CD4-positive, alpha-beta memory T cell (primary cell): ENCODE data around the gene RASGRP2. TPM values are rescaled to one million over a fixed set of nuclear protein-coding genes. Genes with fewer than 3 reads are reported as not detected.
A peak's percentile ranks its signal among the peaks of the same experiment; 100 is the strongest.

Experiments
- CTCF ChIA-PET: fragments of 350-600 bp; sonication (Branson Sonifier 250); formaldehyde crosslinking; loops from one replicate; lab custom pipeline; 2021; ENCODE audit warnings: inconsistent platforms; ENCODE audit not compliant: partially characterized antibody; lab: Charles Lee
- POLR2A ChIA-PET: fragments of 350-600 bp; sonication (Branson Sonifier 250); formaldehyde crosslinking; loops from one replicate; lab custom pipeline; 2021; ENCODE audit not compliant: partially characterized antibody; lab: Charles Lee
- DNase-seq, 5 donors: peaks; one replicate each; pipeline versions ENCODE4 v3.0.0 to v3.0.0-alpha.2; 2020 to 2022; ENCODE audit warnings: mixed read lengths in 1 of 5
- H3K27ac ChIP-seq: one replicate; pipeline ENCODE4 v1.7.0; 2013; ENCODE audit warnings: low read depth, low read length
- H3K27me3 ChIP-seq: 2 replicates; pipeline ENCODE4 v1.7.0; 2013; ENCODE audit warnings: mild to moderate bottlenecking, low read length, moderate library complexity; ENCODE audit not compliant: insufficient read depth
- H3K36me3 ChIP-seq: 2 replicates; pipeline ENCODE4 v1.7.0; 2013; ENCODE audit warnings: mild to moderate bottlenecking, low read length, moderate library complexity; ENCODE audit not compliant: insufficient read depth
- H3K4me1 ChIP-seq: 2 replicates; pipeline ENCODE4 v1.7.0; 2013; ENCODE audit warnings: mild to moderate bottlenecking, low read length, moderate library complexity; ENCODE audit not compliant: insufficient read depth
- H3K4me3 ChIP-seq, 2 donors: one replicate each; pipeline ENCODE4 v1.7.0; 2013; ENCODE audit warnings: low read length in 2 of 2, mild to moderate bottlenecking in 1 of 2
- H3K9me3 ChIP-seq, 2 donors: one replicate each; pipeline ENCODE4 v1.7.0; 2013; ENCODE audit warnings: low read length in 2 of 2, control low read depth in 1 of 2; ENCODE audit not compliant: control insufficient read depth in 1 of 2
- H3K27ac Mint-ChIP-seq, 7 donors: one replicate each; pipeline ENCODE4 v1.8.0; 2020 to 2021; ENCODE audit warnings: mixed read lengths in 7 of 7, mild to moderate bottlenecking in 6 of 7, inconsistent platforms in 3 of 7, moderate library complexity in 3 of 7
- H3K27me3 Mint-ChIP-seq, 2 donors: one replicate each; pipeline ENCODE4 v1.8.0; 2020 to 2021; ENCODE audit warnings: mixed read lengths in 2 of 2
- H3K36me3 Mint-ChIP-seq, 2 donors: one replicate each; pipeline ENCODE4 v1.8.0; 2020 to 2021; ENCODE audit warnings: mixed read lengths in 2 of 2, inconsistent platforms in 1 of 2, mild to moderate bottlenecking in 1 of 2
- H3K4me1 Mint-ChIP-seq, 4 donors: one replicate each; pipeline ENCODE4 v1.8.0; 2020 to 2021; ENCODE audit warnings: mixed read lengths in 4 of 4, mild to moderate bottlenecking in 1 of 4
- H3K4me3 Mint-ChIP-seq, 8 donors: one replicate each; pipeline ENCODE4 v1.8.0; 2020 to 2021; ENCODE audit warnings: mixed read lengths in 8 of 8, mild to moderate bottlenecking in 7 of 8, moderate library complexity in 6 of 8, inconsistent platforms in 3 of 8
- H3K9me3 Mint-ChIP-seq, 8 donors: one replicate each; pipeline ENCODE4 v1.8.0; 2020 to 2021; ENCODE audit warnings: mixed read lengths in 8 of 8, mild to moderate bottlenecking in 5 of 8, inconsistent platforms in 3 of 8, moderate library complexity in 1 of 8
- intact Hi-C: fragments of 100-400 bp; cut with micrococcal nuclease; formaldehyde crosslinking; loops from one replicate; pipeline ENCODE4 v1.15.1; 2023
- polyA plus RNA-seq, 2 donors: library from polyadenylated mRNA; unstranded; fragments of 300-500 nt; fragmentation: Illumina TruSeq; gene quantifications; one replicate each; pipeline ENCODE4 v1.2.3, GENCODE V29; 2021
- total RNA-seq, 2 experiments: library from RNA; stranded (reverse); gene quantifications; one replicate each; pipeline ENCODE4 v1.2.3, GENCODE V29; 2021

Gene RASGRP2
- total and polyA plus RNA-seq, 4 experiments from 2014 or later, result 177 to 463 (median 324) TPM

DNA sequence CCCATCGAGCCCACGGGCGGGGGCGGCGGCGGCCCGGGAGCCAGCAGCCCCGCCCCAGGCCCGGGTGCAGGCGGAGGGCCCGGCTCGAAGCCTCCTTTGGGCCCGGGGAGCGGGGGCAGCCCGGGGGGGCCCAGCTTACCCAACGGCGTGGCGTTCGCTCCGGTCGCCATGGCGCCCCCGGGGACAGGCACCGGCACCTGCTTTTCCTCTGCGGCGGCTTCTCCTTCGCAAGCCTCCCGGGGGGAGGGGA lies 34.2 kb upstream of the RASGRP2 start:
- Mint-ChIP-seq H3K27ac (peak overlapping the region; percentile 98 to 100 (median 98)), H3K36me3 (peaks cover 43 to 51% of the 10 kb centered on the region in 2 donors), H3K27me3 (peaks cover 0 to 4% of the 10 kb centered on the region in 2 donors), H3K4me3 (peak overlapping the region in 7 of 8 donors; percentile 86 to 92 (median 88)), H3K4me1 (peaks cover 46 to 76% (median 60%) of the 10 kb centered on the region in 4 donors), H3K9me3 (peaks cover 0 to 10% (median 0%) of the 10 kb centered on the region in 8 donors)
- Histone ChIP-seq H3K4me3 (peak overlapping the region in 1 of 2 donors; percentile 44), H3K27ac (peak overlapping the region; percentile 98), H3K27me3 (no peaks in the 10 kb centered on the region), H3K36me3 (peaks cover 42% of the 10 kb centered on the region), H3K4me1 (peaks cover 63% of the 10 kb centered on the region), H3K9me3 (no peaks in the 10 kb centered on the region)
- ChIA-PET CTCF (interaction anchor here (0.6 to 2.3 kb wide), 12 partner anchors 9 to 506 kb away, joined by 3 to 20 read pairs (median 4); partner anchors contain the start of genes CDC42BPG and RASGRP2), POLR2A (interaction anchor here (0.9 to 33.1 kb wide), 43 partner anchors 8 to 1937 kb away, joined by 3 to 1500 read pairs (median 7); partner anchors contain the start of genes CDC42BPG, EHD1, FAU and FOSL1)
- no peak for DNase-seq
- intact Hi-C loops, result loop anchor here (1.0 to 10.0 kb wide), 5 partner anchors 32 to 533 kb away; partner anchors contain the start of genes CDC42BPG, CDCA5, FKBP2 and MEN1

GRCh38 chr11:64777449-64778222 lies 33.7 kb upstream of the RASGRP2 start:
- peak overlapping the region; percentile 93 to 98 (median 95) for H3K27ac Mint-ChIP-seq
- intact Hi-C loops, result loop anchor here (1.0 to 10.0 kb wide), 6 partner anchors 15 to 533 kb away; partner anchors contain the start of genes CDC42BPG, CDCA5, FKBP2 and MEN1
- Histone ChIP-seq H3K9me3 (no peaks in the 10 kb centered on the region), H3K36me3 (peaks cover 47% of the 10 kb centered on the region), H3K27ac (peak overlapping the region; percentile 98), H3K4me3 (peak overlapping the region; percentile 94 to 98), H3K4me1 (peaks cover 68% of the 10 kb centered on the region), H3K27me3 (no peaks in the 10 kb centered on the region)
- peaks cover 52 to 81% (median 64%) of the 10 kb centered on the region in 4 donors for H3K4me1 Mint-ChIP-seq
- ChIA-PET CTCF (interaction anchor here (1.5 to 4.1 kb wide), 5 partner anchors 10 to 89 kb away, joined by 3 to 37 read pairs (median 4); partner anchors contain the start of genes PYGM and RASGRP2), POLR2A (interaction anchor here (0.7 to 33.1 kb wide), 28 partner anchors 9 to 1082 kb away, joined by 3 to 1500 read pairs (median 10); partner anchors contain the start of genes ARL2, CDC42BPG, EHD1 and FAU)
- DNase-seq, result peak; percentile 78 to 86 (median 85)
- peaks cover 0 to 4% of the 10 kb centered on the region in 2 donors for H3K27me3 Mint-ChIP-seq
- peaks cover 0 to 10% (median 0%) of the 10 kb centered on the region in 8 donors for H3K9me3 Mint-ChIP-seq
- H3K4me3 Mint-ChIP-seq, result peak overlapping the region; percentile 89 to 96 (median 94)
- H3K36me3 Mint-ChIP-seq, result peaks cover 48 to 56% of the 10 kb centered on the region in 2 donors

GRCh38 chr11:64776875-64777274 lies 32.9 kb upstream of the RASGRP2 start:
- POLR2A ChIA-PET, result interaction anchor here (0.6 to 33.1 kb wide), 10 partner anchors 12 to 798 kb away, joined by 3 to 1500 read pairs (median 11); partner anchors contain the start of genes ARL2, MAP4K2, MEN1 and PPP2R5B
- Histone ChIP-seq H3K27me3 (no peaks in the 10 kb centered on the region), H3K9me3 (no peaks in the 10 kb centered on the region), H3K36me3 (peaks cover 55% of the 10 kb centered on the region), H3K4me3 (peak overlapping the region; percentile 94 to 98), H3K27ac (peak overlapping the region; percentile 73), H3K4me1 (peaks cover 75% of the 10 kb centered on the region)
- Mint-ChIP-seq H3K4me1 (peaks cover 57 to 88% (median 69%) of the 10 kb centered on the region in 4 donors), H3K27me3 (peaks cover 0 to 4% of the 10 kb centered on the region in 2 donors), H3K36me3 (peaks cover 55 to 64% of the 10 kb centered on the region in 2 donors), H3K4me3 (peak overlapping the region; percentile 89 to 96 (median 94)), H3K27ac (peak overlapping the region; percentile 93 to 98 (median 95)), H3K9me3 (peaks cover 0 to 10% (median 0%) of the 10 kb centered on the region in 8 donors)
- intact Hi-C loops, result loop anchor here (2.0 to 10.0 kb wide), 2 partner anchors 14 to 532 kb away; partner anchors contain the start of genes FKBP2 and PPP1R14B
- DNase-seq, result peak in 1 of 5 donors; percentile 35
- CTCF ChIA-PET, result interaction anchor here (1.1 to 4.1 kb wide), 8 partner anchors 9 to 88 kb away, joined by 3 to 37 read pairs (median 4); partner anchors contain the start of genes PYGM and RASGRP2

DNA sequence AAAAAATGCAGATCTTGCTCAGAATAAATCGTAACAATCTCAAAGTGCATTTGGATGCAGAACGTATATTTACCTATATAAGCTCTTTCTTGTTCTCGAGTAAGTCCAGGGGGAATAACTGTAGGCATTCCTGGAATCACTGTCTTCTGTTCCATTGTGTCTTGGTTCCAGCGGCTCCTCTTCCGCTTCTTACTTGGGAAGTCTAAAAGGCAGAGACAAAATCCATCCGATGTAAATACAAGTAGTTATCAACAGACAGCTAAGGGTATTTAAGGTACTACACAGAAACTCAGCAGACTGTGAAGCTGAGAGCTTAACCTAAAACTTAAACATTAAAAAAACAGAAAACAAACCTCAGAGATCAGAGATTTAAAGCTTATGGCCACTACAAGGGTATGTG lies 32.5 kb upstream of the RASGRP2 start:
- peaks cover 60 to 68% of the 10 kb centered on the region in 2 donors for H3K36me3 Mint-ChIP-seq
- H3K9me3 ChIP-seq, result no peaks in the 10 kb centered on the region
- peaks cover 80% of the 10 kb centered on the region for H3K4me1 ChIP-seq
- peaks cover 0 to 10% (median 0%) of the 10 kb centered on the region in 8 donors for H3K9me3 Mint-ChIP-seq
- H3K27ac ChIP-seq, result peak overlapping the region; percentile 73
- H3K4me3 Mint-ChIP-seq, result peak overlapping the region; percentile 89 to 96 (median 94)
- H3K4me3 ChIP-seq, result peak overlapping the region; percentile 94 to 98
- ChIA-PET CTCF (interaction anchor here (0.7 to 4.1 kb wide), 9 partner anchors 8 to 88 kb away, joined by 3 to 37 read pairs (median 4); partner anchors contain the start of genes PYGM and RASGRP2), POLR2A (interaction anchor here (0.6 to 33.1 kb wide), 9 partner anchors 9 to 798 kb away, joined by 3 to 1500 read pairs (median 5); partner anchors contain the start of genes MAP4K2, MEN1, PPP2R5B and PYGM)
- peaks cover 0 to 4% of the 10 kb centered on the region in 2 donors for H3K27me3 Mint-ChIP-seq
- peak overlapping the region; percentile 93 to 98 (median 95) for H3K27ac Mint-ChIP-seq
- peaks cover 60% of the 10 kb centered on the region for H3K36me3 ChIP-seq
- intact Hi-C loops, result loop anchor here (2.0 to 10.0 kb wide), 2 partner anchors 14 to 532 kb away; partner anchors contain the start of genes FKBP2 and PPP1R14B
- H3K4me1 Mint-ChIP-seq, result peaks cover 60 to 93% (median 73%) of the 10 kb centered on the region in 4 donors
- no peaks in the 10 kb centered on the region for H3K27me3 ChIP-seq
- peak in 1 of 5 donors; percentile 15 for DNase-seq

DNA sequence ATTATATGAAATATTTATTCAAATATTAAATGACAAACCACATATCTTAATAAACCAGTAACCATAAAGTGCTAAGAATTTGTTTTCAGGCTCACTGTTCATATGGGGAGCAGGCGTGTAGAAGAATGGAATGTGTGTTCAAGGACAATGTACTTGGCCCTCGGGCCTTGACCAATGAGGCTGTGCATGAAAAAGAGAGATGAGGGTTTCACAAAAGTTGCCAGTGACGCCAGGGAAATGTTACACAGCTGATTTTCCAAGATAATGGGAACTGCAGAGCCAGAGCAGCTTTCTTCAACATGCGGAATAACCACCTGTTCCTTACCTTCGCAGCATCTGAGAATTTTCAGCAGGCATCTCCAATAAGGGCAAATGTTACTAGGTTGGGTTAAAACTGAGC lies 30.2 kb upstream of the RASGRP2 start:
- H3K27ac ChIP-seq, result no peak overlapping the region
- Mint-ChIP-seq H3K36me3 (peaks cover 81 to 89% of the 10 kb centered on the region in 2 donors), H3K4me1 (peaks cover 58 to 89% (median 74%) of the 10 kb centered on the region in 4 donors), H3K9me3 (peaks cover 0 to 10% (median 0%) of the 10 kb centered on the region in 8 donors), H3K27me3 (peaks cover 0 to 4% of the 10 kb centered on the region in 2 donors), H3K27ac (peak overlapping the region in 4 of 7 donors; percentile 25 to 94 (median 58)), H3K4me3 (peak overlapping the region in 7 of 8 donors; percentile 25 to 96 (median 55))
- H3K4me3 ChIP-seq, result no peak overlapping the region
- intact Hi-C loops, result loop anchor here (10.0 kb wide), 1 partner anchor 529 kb away; the partner anchor contains the start of genes FKBP2 and PPP1R14B
- CTCF ChIA-PET, result interaction anchor here (0.7 to 4.1 kb wide), 7 partner anchors 10 to 343 kb away, joined by 3 to 37 read pairs (median 6); partner anchors contain the start of genes MAP4K2, RASGRP2 and ZNHIT2
- peaks cover 81% of the 10 kb centered on the region for H3K4me1 ChIP-seq
- H3K36me3 ChIP-seq, result peaks cover 82% of the 10 kb centered on the region
- DNase-seq, result no peak
- POLR2A ChIA-PET, result interaction anchor here (0.8 to 33.1 kb wide), 6 partner anchors 9 to 85 kb away, joined by 3 to 1500 read pairs (median 6); partner anchors contain the start of genes MEN1, PYGM and RASGRP2
- no peaks in the 10 kb centered on the region for H3K27me3 ChIP-seq
- no peaks in the 10 kb centered on the region for H3K9me3 ChIP-seq

- no peaks in the 10 kb centered on the region for H3K27me3 ChIP-seq
- no peak overlapping the region for H3K4me3 ChIP-seq
- ChIA-PET POLR2A (interaction anchor here (1.2 to 33.1 kb wide), 5 partner anchors 7 to 31 kb away, joined by 4 to 1500 read pairs (median 16); partner anchors contain the start of genes MAP4K2, PYGM and RASGRP2), CTCF (interaction anchor here (0.7 to 3.8 kb wide), 11 partner anchors 9 to 326 kb away, joined by 3 to 16 read pairs (median 3); partner anchors contain the start of gene RASGRP2)
- H3K36me3 Mint-ChIP-seq, result peaks cover 97% of the 10 kb centered on the region in 2 donors
- DNase-seq, result no peak
- no peaks in the 10 kb centered on the region for H3K27me3 Mint-ChIP-seq
- peaks cover 0 to 10% (median 0%) of the 10 kb centered on the region in 8 donors for H3K9me3 Mint-ChIP-seq
- peak overlapping the region in 7 of 8 donors; percentile 8 to 75 (median 67) for H3K4me3 Mint-ChIP-seq
- H3K36me3 ChIP-seq, result peaks cover 99% of the 10 kb centered on the region
- peaks cover 68 to 98% (median 88%) of the 10 kb centered on the region in 4 donors for H3K4me1 Mint-ChIP-seq
- H3K9me3 ChIP-seq, result no peaks in the 10 kb centered on the region
- intact Hi-C loops, result loop anchor here (10.0 kb wide), 1 partner anchor 528 kb away; the partner anchor contains the start of genes FKBP2 and PPP1R14B
- peak overlapping the region; percentile 9 for H3K27ac ChIP-seq
- peak overlapping the region; percentile 48 to 85 (median 76) for H3K27ac Mint-ChIP-seq
- H3K4me1 ChIP-seq, result peaks cover 98% of the 10 kb centered on the region
Measured at GRCh38 chr11:64772303-64773018, 28.5 kb upstream of the RASGRP2 start.
